ENCODE data around the gene HAUS5. TPM values are rescaled to one million over a fixed set of nuclear protein-coding genes. Genes with fewer than 3 reads are reported as not detected.

The HAUS5 gene
- total and polyA plus RNA-seq, 10 of the 15 experiments (the other 5 are each of a cell fraction or from before 2014, with no cell fraction given): 3.1 to 32.6 (median 17.6) TPM

DNA sequence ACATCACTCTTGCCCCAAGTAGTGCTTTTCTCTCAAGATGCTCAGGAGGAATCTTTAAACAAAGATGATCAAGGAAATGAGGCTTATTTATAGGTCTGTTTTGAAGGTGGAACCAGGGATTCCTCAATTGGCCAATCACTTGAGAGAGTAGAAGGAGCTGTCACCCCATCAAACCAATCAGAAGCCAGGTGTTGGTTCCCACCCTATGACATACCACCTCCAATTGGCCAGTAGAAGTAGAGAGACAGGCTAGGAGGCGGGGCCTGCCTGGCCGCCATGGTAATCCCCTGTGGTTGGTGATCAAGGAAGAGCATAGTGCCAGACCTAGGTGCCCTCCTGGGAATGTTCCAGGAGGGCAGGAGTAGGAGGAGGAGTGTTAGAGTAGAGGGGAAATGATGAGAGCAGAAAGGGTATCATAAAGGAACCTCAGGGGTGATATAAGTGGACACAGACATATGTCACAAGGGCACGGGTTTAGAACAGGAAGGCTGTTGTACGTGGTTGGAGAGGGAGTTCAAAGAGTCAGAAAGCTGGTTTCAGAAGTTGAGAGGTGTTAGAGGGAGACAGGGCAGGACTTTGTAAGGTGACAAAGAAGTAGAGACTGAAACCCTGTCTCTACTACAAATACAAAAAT lies 16.1 kb upstream of the HAUS5 start (continued):
- TF ChIP-seq EP300 (IDR thresholded peaks at IDR 0.05; ENCODE audit: borderline replicate concordance in 1 of 2, control insufficient read depth in 1 of 2, low read depth in 2 of 2, low read length in 2 of 2): peak in 1 of 2 experiments; percentile 46; a peak in 1 of 4 replicates
- no peak for TF ChIP-seq SIX5 (IDR thresholded peaks at IDR 0.05; ENCODE audit: low read depth, low read length, severe bottlenecking)
- TF ChIP-seq, protein P1, sequence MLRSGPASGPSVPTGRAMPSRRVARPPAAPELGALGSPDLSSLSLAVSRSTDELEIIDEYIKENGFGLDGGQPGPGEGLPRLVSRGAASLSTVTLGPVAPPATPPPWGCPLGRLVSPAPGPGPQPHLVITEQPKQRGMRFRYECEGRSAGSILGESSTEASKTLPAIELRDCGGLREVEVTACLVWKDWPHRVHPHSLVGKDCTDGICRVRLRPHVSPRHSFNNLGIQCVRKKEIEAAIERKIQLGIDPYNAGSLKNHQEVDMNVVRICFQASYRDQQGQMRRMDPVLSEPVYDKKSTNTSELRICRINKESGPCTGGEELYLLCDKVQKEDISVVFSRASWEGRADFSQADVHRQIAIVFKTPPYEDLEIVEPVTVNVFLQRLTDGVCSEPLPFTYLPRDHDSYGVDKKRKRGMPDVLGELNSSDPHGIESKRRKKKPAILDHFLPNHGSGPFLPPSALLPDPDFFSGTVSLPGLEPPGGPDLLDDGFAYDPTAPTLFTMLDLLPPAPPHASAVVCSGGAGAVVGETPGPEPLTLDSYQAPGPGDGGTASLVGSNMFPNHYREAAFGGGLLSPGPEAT (IDR thresholded peaks at IDR 0.05; ENCODE audit: low read depth): peak; percentile 83
- TF ChIP-seq, protein P2, sequence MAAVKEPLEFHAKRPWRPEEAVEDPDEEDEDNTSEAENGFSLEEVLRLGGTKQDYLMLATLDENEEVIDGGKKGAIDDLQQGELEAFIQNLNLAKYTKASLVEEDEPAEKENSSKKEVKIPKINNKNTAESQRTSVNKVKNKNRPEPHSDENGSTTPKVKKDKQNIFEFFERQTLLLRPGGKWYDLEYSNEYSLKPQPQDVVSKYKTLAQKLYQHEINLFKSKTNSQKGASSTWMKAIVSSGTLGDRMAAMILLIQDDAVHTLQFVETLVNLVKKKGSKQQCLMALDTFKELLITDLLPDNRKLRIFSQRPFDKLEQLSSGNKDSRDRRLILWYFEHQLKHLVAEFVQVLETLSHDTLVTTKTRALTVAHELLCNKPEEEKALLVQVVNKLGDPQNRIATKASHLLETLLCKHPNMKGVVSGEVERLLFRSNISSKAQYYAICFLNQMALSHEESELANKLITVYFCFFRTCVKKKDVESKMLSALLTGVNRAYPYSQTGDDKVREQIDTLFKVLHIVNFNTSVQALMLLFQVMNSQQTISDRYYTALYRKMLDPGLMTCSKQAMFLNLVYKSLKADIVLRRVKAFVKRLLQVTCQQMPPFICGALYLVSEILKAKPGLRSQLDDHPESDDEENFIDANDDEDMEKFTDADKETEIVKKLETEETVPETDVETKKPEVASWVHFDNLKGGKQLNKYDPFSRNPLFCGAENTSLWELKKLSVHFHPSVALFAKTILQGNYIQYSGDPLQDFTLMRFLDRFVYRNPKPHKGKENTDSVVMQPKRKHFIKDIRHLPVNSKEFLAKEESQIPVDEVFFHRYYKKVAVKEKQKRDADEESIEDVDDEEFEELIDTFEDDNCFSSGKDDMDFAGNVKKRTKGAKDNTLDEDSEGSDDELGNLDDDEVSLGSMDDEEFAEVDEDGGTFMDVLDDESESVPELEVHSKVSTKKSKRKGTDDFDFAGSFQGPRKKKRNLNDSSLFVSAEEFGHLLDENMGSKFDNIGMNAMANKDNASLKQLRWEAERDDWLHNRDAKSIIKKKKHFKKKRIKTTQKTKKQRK (IDR thresholded peaks at IDR 0.05; ENCODE audit: low read depth, low read length): peak; percentile 68
- TF ChIP-seq NR2C1 (IDR thresholded peaks at IDR 0.05): no peak
- TF ChIP-seq, protein P3, sequence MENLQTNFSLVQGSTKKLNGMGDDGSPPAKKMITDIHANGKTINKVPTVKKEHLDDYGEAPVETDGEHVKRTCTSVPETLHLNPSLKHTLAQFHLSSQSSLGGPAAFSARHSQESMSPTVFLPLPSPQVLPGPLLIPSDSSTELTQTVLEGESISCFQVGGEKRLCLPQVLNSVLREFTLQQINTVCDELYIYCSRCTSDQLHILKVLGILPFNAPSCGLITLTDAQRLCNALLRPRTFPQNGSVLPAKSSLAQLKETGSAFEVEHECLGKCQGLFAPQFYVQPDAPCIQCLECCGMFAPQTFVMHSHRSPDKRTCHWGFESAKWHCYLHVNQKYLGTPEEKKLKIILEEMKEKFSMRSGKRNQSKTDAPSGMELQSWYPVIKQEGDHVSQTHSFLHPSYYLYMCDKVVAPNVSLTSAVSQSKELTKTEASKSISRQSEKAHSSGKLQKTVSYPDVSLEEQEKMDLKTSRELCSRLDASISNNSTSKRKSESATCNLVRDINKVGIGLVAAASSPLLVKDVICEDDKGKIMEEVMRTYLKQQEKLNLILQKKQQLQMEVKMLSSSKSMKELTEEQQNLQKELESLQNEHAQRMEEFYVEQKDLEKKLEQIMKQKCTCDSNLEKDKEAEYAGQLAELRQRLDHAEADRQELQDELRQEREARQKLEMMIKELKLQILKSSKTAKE (IDR thresholded peaks at IDR 0.05; ENCODE audit: low read depth, poor library complexity, severe bottlenecking): peak; percentile 28
- no peak for TF ChIP-seq FOXK2 (IDR thresholded peaks at IDR 0.05)
- TF ChIP-seq MXI1 (IDR thresholded peaks at IDR 0.05; ENCODE audit: low read depth, low read length): 0 out of 2 replicates have a peak, but pooled peaks have one; percentile 18
- TF ChIP-seq HDGF (IDR thresholded peaks at IDR 0.05): peak; percentile 93
- peak; percentile 59 for TF ChIP-seq MEF2B (IDR thresholded peaks at IDR 0.05; ENCODE audit: partially characterized antibody, poor library complexity, severe bottlenecking)
- TF ChIP-seq CHD1 (IDR thresholded peaks at IDR 0.05; ENCODE audit: low read depth, low read length): no peak
- peak; percentile 89 for TF ChIP-seq IKZF1 (conservative IDR thresholded peaks at IDR 0.05)
- TF ChIP-seq MTA2 (IDR thresholded peaks at IDR 0.05; ENCODE audit: low read depth): peak; percentile 46
- TF ChIP-seq, protein P4, sequence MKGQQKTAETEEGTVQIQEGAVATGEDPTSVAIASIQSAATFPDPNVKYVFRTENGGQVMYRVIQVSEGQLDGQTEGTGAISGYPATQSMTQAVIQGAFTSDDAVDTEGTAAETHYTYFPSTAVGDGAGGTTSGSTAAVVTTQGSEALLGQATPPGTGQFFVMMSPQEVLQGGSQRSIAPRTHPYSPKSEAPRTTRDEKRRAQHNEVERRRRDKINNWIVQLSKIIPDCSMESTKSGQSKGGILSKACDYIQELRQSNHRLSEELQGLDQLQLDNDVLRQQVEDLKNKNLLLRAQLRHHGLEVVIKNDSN (IDR thresholded peaks at IDR 0.05; ENCODE audit: borderline replicate concordance, extremely low read length, insufficient read depth, low read depth, low read length): no peak
- no peak for TF ChIP-seq EGR1 (IDR thresholded peaks at IDR 0.05; ENCODE audit: borderline replicate concordance in 1 of 2, low read depth in 2 of 2, low read length in 2 of 2)
- no peak for TF ChIP-seq GABPA (IDR thresholded peaks at IDR 0.05; ENCODE audit: low read depth)
- TF ChIP-seq RFX5 (IDR thresholded peaks at IDR 0.05; ENCODE audit: low read depth, low read length): peak; percentile 57; the same call in 1 of the 2 replicates
- TF ChIP-seq NR2C2 (IDR thresholded peaks at IDR 0.05; ENCODE audit: borderline replicate concordance, control insufficient read depth, insufficient read length, low read depth): no peak
- TF ChIP-seq NR2F1 (conservative IDR thresholded peaks at IDR 0.05): peak; percentile 80
- no peak for TF ChIP-seq PAX5 (IDR thresholded peaks at IDR 0.05; ENCODE audit: borderline replicate concordance, low read depth, low read length)
- peak; percentile 89 for TF ChIP-seq SP1 (IDR thresholded peaks at IDR 0.05; ENCODE audit: low read depth, low read length)
- TF ChIP-seq POLR2AphosphoS2 (IDR thresholded peaks at IDR 0.05; ENCODE audit: low read depth, low read length): no peak
